ENCODE measurements around the gene DPP6.

The DPP6 gene

DNA sequence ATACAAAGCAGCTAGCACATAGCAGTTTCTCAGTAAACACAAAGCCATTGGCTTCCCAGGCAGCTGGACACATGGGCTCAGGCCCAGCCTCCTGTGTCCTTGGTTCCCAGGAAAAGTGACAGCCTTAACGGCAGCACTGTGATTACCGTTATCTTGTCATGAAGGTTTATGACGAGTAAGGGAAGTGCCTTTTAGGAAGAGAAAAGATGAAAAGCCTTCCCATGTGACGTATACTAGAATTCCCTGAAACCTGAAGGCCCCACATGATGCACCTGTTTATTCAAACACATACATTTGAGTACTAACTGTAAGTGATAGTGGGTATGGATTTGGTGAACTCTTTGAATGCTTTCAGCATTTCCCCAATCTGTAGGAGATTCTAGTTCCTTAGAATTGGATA lies 244.2 kb downstream of the DPP6 start:
- no peaks in the 10 kb centered on the region for H3K4me1 Mint-ChIP-seq
- no peaks in the 10 kb centered on the region for H3K27me3 Mint-ChIP-seq
- H3K4me3 Mint-ChIP-seq: no peak overlapping the region
- ATAC-seq: no peak
- H3K36me3 Mint-ChIP-seq (ENCODE audit: low read depth): no peaks in the 10 kb centered on the region
- H3K9me3 Mint-ChIP-seq: peaks cover 6% of the 10 kb centered on the region
- DNase-seq: no peak
- H3K27ac Mint-ChIP-seq: no peak overlapping the region

DNA sequence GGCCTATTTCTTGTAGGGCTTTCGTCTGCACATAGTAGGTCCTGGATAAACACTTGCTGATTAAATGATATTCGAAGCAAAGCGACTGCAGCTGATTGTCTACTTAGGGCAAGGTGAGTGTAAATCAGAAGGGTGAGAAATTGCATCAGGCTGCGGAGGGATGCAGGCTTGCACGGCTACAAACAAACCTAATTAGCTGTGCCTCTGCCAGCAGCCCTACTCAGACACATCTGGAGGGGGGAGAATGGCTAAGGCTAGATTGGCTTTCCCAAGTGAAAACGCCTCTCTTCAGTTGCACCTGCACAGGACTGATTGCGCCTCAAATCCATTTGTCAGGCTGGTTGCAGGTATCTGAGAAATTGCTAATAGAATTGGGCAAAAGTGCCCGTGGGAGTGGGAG lies 247.5 kb downstream of the DPP6 start:
- Mint-ChIP-seq H3K4me3 (no peak overlapping the region), H3K9me3 (no peaks in the 10 kb centered on the region), H3K4me1 (no peaks in the 10 kb centered on the region), H3K27me3 (peaks cover 6% of the 10 kb centered on the region), H3K27ac (no peak overlapping the region), H3K36me3 (ENCODE audit: low read depth) (no peaks in the 10 kb centered on the region)
- ATAC-seq (no peak), DNase-seq (no peak)

DNA sequence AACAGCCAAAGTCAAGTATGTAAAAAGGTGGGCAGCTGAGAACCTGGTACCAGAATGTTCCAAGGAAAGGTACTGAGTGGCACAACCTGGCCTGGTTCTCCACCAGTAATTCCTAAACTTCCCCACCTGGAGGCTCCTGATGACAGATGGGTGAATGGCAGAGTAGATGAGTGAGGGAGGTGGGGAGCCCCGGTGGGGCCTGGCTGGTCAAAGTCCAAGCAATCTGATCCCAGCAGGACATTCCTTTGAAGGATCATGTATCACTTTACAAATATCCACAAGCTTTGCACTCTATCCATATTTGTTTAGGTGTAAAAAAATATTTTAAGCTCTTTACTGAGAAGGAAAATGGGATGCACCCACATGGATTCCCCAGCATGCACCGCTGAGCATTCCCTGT lies 250.2 kb downstream of the DPP6 start:
- Mint-ChIP-seq H3K4me1 (no peaks in the 10 kb centered on the region), H3K4me3 (no peak overlapping the region), H3K9me3 (no peaks in the 10 kb centered on the region), H3K36me3 (ENCODE audit: low read depth) (no peaks in the 10 kb centered on the region), H3K27ac (no peak overlapping the region), H3K27me3 (peaks cover 9% of the 10 kb centered on the region)
- DNase-seq: no peak
- ATAC-seq: no peak

GRCh38 chr7:154304231-154304630 lies 252.0 kb downstream of the DPP6 start:
- DNase-seq: no peak
- no peak overlapping the region for H3K27ac Mint-ChIP-seq
- no peak for ATAC-seq
- no peak overlapping the region for H3K4me3 Mint-ChIP-seq
- H3K9me3 Mint-ChIP-seq: no peaks in the 10 kb centered on the region
- H3K27me3 Mint-ChIP-seq: peaks cover 9% of the 10 kb centered on the region
- H3K36me3 Mint-ChIP-seq (ENCODE audit: low read depth): no peaks in the 10 kb centered on the region
- no peaks in the 10 kb centered on the region for H3K4me1 Mint-ChIP-seq

DNA sequence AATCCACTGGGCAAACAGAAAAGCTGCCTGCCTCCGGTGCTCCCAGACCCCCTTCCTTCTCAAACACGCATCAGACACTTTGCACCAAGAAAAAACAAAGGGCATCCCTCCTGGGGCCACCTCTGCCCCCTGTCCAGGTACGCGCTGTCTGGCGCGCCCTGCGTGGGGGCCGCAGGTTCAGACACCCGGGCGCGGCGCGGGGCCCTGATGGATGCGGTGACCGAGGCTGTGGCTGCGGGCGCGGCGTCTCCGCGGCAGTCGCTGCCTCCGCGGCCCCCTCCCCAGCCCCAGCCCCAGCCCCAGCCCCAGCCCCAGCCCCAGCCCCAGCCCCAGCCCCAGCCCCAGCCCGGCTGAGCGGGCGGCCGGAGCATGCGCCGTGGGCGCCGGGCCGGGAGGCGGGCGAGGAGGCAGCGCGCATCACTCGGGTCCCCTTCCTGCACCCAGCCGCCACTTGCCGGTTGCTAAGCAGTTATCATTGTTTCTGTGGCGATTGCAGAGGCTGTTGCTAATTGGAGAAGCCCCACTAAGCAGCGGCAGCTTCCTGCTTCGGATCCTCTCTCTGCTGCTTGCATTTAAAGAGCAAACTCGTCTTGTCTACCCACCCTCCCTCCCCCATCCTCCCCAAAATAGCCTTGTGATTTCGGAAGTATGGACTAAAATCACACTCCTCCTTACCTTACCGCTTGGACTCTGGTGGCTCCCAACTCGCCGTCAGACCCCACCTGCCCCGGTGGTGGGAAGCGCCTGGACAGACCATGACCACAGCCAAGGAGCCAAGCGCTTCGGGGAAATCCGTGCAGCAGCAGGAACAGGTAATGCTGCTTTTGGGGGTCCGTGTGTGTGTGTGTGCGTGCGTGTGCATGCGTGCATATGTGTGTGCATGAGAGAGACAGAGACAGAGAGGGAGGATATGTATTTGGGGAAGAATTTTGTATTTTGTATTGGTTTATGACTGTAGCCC lies 252.8 kb downstream of the DPP6 start:
- Mint-ChIP-seq H3K4me3 (no peak overlapping the region), H3K27me3 (peaks cover 9% of the 10 kb centered on the region), H3K4me1 (no peaks in the 10 kb centered on the region), H3K36me3 (ENCODE audit: low read depth) (no peaks in the 10 kb centered on the region), H3K27ac (no peak overlapping the region), H3K9me3 (no peaks in the 10 kb centered on the region)
- ATAC-seq: no peak
- no peak for DNase-seq

DNA sequence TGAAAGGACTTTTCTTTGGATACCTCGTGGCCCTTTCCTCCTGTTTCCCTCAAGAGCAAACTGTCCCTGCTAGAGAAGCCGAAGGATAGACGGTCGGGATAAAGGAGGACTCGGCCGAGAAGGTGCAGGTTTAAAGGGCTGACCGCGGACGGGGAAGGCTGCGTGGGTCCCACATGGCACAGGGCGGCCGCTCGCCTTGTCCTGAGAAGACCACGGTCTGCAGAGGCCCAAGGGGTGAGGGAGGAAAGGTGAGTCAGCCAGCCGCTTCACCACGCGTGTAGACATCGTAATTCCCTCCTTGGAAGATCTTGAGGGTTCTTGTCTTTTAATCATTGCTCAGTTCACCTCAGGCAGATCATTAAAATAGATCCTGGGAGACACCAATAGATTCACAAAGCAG lies 253.8 kb downstream of the DPP6 start:
- no peak overlapping the region for H3K27ac Mint-ChIP-seq

DNA sequence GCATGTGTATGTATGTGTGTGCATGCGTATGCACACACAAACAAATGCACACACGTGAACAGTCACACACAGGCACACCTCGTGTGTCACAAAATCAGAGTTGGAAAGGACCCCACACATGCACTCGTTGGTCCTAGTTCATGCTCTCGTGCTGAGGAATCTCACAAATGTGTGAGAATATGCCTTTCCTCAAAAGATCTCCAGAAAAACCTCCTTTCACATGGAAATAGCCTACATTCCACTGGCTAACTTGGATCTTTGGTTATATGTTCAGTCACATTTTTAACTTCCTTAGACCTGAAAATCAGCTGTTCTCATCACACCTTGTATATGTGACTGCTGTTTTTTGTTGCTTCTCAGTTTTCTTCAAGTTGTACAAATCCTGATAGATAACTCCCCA lies 256.7 kb downstream of the DPP6 start:
- Mint-ChIP-seq H3K9me3 (no peaks in the 10 kb centered on the region), H3K36me3 (ENCODE audit: low read depth) (no peaks in the 10 kb centered on the region), H3K4me1 (no peaks in the 10 kb centered on the region), H3K27ac (no peak overlapping the region), H3K4me3 (no peak overlapping the region), H3K27me3 (peaks cover 9% of the 10 kb centered on the region)
- DNase-seq: no peak
- no peak for ATAC-seq

More for the DNA sequence above, 253.8 kb downstream of the DPP6 start:
- H3K4me1 Mint-ChIP-seq: no peaks in the 10 kb centered on the region
- no peak overlapping the region for H3K4me3 Mint-ChIP-seq
- peaks cover 9% of the 10 kb centered on the region for H3K27me3 Mint-ChIP-seq
- H3K36me3 Mint-ChIP-seq (ENCODE audit: low read depth): no peaks in the 10 kb centered on the region
- ATAC-seq: no peak
- H3K9me3 Mint-ChIP-seq: no peaks in the 10 kb centered on the region
- no peak for DNase-seq

- ATAC-seq: no peak
- no peaks in the 10 kb centered on the region for H3K4me1 Mint-ChIP-seq
- H3K4me3 Mint-ChIP-seq: no peak overlapping the region
- no peak for DNase-seq
- H3K36me3 Mint-ChIP-seq (ENCODE audit: low read depth): no peaks in the 10 kb centered on the region
- no peaks in the 10 kb centered on the region for H3K9me3 Mint-ChIP-seq
- H3K27ac Mint-ChIP-seq: no peak overlapping the region
- peaks cover 3% of the 10 kb centered on the region for H3K27me3 Mint-ChIP-seq
Measured at GRCh38 chr7:154310114-154310513, 257.9 kb downstream of the DPP6 start.

- Mint-ChIP-seq H3K27me3 (no peaks in the 10 kb centered on the region), H3K4me3 (no peak overlapping the region), H3K4me1 (no peaks in the 10 kb centered on the region), H3K36me3 (ENCODE audit: low read depth) (no peaks in the 10 kb centered on the region), H3K9me3 (peaks cover 5% of the 10 kb centered on the region), H3K27ac (no peak overlapping the region)
- ATAC-seq (no peak), DNase-seq (no peak)
Measured at GRCh38 chr7:154324196-154324595, 272.0 kb downstream of the DPP6 start.

DNA sequence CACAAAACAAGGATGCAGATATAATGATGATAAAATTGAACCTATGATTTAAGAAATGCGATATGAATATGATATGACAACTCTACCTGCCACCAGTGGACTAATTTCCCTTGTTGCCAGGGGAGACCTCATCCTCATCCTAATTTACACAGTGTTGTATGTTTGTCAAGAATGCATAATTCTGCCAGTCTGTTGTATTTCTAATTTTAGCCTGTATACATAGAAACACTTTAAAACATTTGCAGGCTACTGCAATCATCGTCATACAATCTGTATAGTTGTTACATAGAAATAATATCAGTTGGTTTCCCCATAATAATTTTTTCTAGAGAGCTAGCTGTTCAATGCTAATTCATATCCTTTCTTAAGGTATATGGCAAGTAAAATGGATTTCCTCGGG lies 274.2 kb downstream of the DPP6 start:
- H3K4me1 Mint-ChIP-seq: no peaks in the 10 kb centered on the region
- no peaks in the 10 kb centered on the region for H3K36me3 Mint-ChIP-seq (ENCODE audit: low read depth)
- H3K9me3 Mint-ChIP-seq: peaks cover 11% of the 10 kb centered on the region
- ATAC-seq (no peak), DNase-seq (no peak)
- no peaks in the 10 kb centered on the region for H3K27me3 Mint-ChIP-seq
- H3K27ac Mint-ChIP-seq: no peak overlapping the region
- H3K4me3 Mint-ChIP-seq: no peak overlapping the region

DNA sequence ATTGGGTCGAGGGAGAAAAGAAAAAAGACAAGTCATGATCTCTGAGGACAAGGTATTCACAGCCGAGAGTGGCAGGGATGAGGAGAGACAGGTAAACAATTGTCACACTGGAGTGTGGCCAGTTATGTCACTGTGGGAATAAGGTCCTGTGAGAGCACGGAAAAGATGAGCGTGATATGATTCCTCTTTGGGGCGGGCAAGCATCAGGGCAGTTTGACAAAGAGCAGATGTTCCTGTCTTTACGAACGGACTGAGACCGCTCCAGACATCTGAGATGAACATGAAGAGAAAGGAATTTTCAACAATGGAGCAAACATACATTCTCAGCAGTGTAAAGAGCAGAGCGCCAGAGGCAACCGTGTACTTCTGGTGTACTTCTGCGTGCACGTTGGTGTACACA lies 278.1 kb downstream of the DPP6 start:
- Mint-ChIP-seq H3K36me3 (ENCODE audit: low read depth) (no peaks in the 10 kb centered on the region), H3K27ac (no peak overlapping the region), H3K4me1 (no peaks in the 10 kb centered on the region), H3K9me3 (peaks cover 11% of the 10 kb centered on the region), H3K4me3 (no peak overlapping the region), H3K27me3 (no peaks in the 10 kb centered on the region)
- DNase-seq (no peak), ATAC-seq (no peak)

- Mint-ChIP-seq H3K27ac (no peak overlapping the region), H3K36me3 (ENCODE audit: low read depth) (no peaks in the 10 kb centered on the region), H3K4me3 (no peak overlapping the region), H3K27me3 (no peaks in the 10 kb centered on the region), H3K4me1 (no peaks in the 10 kb centered on the region), H3K9me3 (peaks cover 11% of the 10 kb centered on the region)
- ATAC-seq: no peak
- DNase-seq: no peak
Measured at GRCh38 chr7:154332811-154333580, 280.8 kb downstream of the DPP6 start.

GRCh38 chr7:154336295-154336694 lies 284.1 kb downstream of the DPP6 start:
- H3K27me3 Mint-ChIP-seq: no peaks in the 10 kb centered on the region
- DNase-seq (no peak), ATAC-seq (no peak)
- H3K4me3 Mint-ChIP-seq: no peak overlapping the region
- no peaks in the 10 kb centered on the region for H3K36me3 Mint-ChIP-seq (ENCODE audit: low read depth)
- no peaks in the 10 kb centered on the region for H3K4me1 Mint-ChIP-seq
- no peaks in the 10 kb centered on the region for H3K9me3 Mint-ChIP-seq
- no peak overlapping the region for H3K27ac Mint-ChIP-seq

DNA sequence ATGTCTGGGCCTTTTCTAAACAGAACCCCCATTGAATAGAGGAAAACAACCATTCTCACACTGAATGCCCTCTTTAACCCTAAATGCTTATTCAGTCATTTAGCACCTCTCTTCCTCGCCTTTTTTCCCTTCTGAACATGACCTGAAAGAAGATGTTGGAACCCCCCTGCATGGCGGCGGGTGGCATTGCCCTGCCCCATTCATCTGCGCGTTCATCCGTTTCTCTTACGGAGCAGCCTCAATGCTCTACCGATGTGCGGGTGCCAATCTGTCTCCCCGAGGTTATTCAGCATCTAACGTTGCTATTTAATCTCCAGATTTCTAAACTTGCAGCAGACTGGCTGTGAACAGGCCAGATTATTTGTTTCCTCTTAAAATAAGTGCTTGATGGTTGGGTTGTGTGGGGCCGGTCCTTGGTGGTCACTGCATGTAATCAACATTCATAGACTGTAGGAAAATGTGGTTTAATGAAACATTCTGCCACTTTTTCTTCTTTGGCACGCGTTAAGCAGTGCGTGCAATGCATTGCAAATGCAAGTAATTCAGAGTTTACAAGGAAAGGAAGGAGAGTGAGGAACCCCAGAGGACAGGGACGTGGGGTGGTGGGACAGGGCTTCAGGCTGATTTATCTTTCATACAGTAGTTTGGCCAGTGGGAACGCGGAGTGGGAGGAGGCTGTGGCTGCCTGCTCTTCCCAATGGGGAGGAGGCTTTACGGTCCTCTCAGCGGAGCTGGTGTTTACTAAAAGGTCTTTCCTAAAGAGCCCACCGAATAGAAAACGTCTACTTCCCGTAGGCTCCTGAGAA lies 286.7 kb downstream of the DPP6 start:
- Mint-ChIP-seq H3K4me3 (no peak overlapping the region), H3K4me1 (no peaks in the 10 kb centered on the region), H3K9me3 (no peaks in the 10 kb centered on the region), H3K27ac (no peak overlapping the region), H3K36me3 (ENCODE audit: low read depth) (no peaks in the 10 kb centered on the region), H3K27me3 (no peaks in the 10 kb centered on the region)
- DNase-seq: no peak
- ATAC-seq: no peak

Data from activated naive CD8-positive, alpha-beta T cell treated with anti-CD3 and anti-CD28 coated beads, Interleukin-2, amount 50 U/mL, for 24 hours (primary cell).